Glomerular visceral epithelial cell (primary cell): ENCODE measurements around the gene TMEM128.
"Not testable (repeated sequence)": the region's sequence is repeated elsewhere in the genome, so short reads cannot be mapped to it uniquely, and the experiment has no call there.

ENCODE experiments used
- DNase-seq: peaks from one replicate; pipeline ENCODE4 v3.0.0-alpha.2; 2016; ENCODE audit errors: extremely low spot score

Gene TMEM128

DNA sequence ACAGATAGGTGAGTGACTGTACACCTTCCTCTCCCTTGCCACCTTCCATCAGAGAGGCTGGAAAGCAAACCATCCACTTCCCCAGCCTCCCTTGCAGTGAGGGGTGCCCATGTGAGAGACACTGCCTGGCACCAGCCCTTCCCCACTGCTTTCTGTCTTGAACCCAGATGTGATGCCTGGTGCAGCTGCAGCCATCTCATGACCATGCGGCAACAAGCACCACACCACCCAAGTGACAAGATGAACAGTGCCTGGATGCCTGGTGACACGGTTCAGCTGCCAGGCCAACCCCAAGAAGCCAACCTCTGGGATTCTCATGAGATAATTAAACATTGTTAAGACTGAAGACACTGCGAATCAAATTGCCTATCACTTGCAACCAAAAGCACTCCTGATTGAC is 52.7 kb downstream of the TMEM128 start:
- DNase-seq: no peak

DNA sequence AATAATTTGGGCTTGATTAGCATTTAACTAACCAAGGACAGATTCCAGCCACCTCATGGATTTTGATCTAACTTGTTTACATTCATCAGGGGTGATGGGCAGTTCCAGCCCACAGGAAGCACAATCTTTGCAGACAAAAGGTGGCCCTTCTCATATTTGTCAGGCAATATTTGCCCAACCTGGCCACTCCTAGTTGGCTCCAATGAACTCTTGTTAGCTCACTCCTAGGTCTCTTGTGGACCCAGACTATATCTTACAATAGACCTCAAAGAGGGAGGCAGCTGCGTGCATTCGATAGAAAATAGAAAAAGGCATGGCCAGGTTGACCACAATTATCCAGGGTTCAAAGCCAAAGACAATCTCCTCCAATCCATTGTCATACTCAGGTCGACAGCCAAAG is 59.5 kb downstream of the TMEM128 start:
- not testable (repeated sequence) for DNase-seq
